Measurements from ENCODE around the gene TMEM132C. TPM values are rescaled to one million over a fixed set of nuclear protein-coding genes. Genes with fewer than 3 reads are reported as not detected.
"Not testable (repeated sequence)": the region's sequence is repeated elsewhere in the genome, so short reads cannot be mapped to it uniquely, and the experiment has no call there.

TMEM132C gene
- polyA plus RNA-seq, 4 donors: 2.7 to 5.6 (median 3.2) TPM

- no peak for DNase-seq (ENCODE audit: low read depth in 4 of 4, low spot score in 3 of 4)
These were observed 336.7 kb downstream of the TMEM132C start for GRCh38 chr12:128603573-128604115.

GRCh38 chr12:128604219-128604618, 337.2 kb downstream of the TMEM132C start:
- DNase-seq (ENCODE audit: low read depth in 4 of 4, low spot score in 3 of 4): not testable (repeated sequence)

- no peak for DNase-seq (ENCODE audit: low read depth in 4 of 4, low spot score in 3 of 4)
These were observed 339.1 kb downstream of the TMEM132C start for GRCh38 chr12:128606051-128606450.

- DNase-seq (ENCODE audit: low read depth in 4 of 4, low spot score in 3 of 4): no peak
These were observed 339.6 kb downstream of the TMEM132C start for GRCh38 chr12:128606538-128606937.

- no peak for DNase-seq (ENCODE audit: low read depth in 4 of 4, low spot score in 3 of 4)
These were observed 340.0 kb downstream of the TMEM132C start for GRCh38 chr12:128606970-128607369.

GRCh38 chr12:128607641-128608040, 340.7 kb downstream of the TMEM132C start:
- no peak for DNase-seq (ENCODE audit: low read depth in 4 of 4, low spot score in 3 of 4)

GRCh38 chr12:128609861-128610260, 342.9 kb downstream of the TMEM132C start:
- DNase-seq (ENCODE audit: low read depth in 4 of 4, low spot score in 3 of 4): no peak

GRCh38 chr12:128611736-128612135, 344.8 kb downstream of the TMEM132C start:
- no peak for DNase-seq (ENCODE audit: low read depth in 4 of 4, low spot score in 3 of 4)

- no peak for DNase-seq (ENCODE audit: low read depth in 4 of 4, low spot score in 3 of 4)
These were observed 345.3 kb downstream of the TMEM132C start for GRCh38 chr12:128612150-128612850.

- DNase-seq (ENCODE audit: low read depth in 4 of 4, low spot score in 3 of 4): no peak
These were observed 347.0 kb downstream of the TMEM132C start for GRCh38 chr12:128613837-128614590.

- DNase-seq (ENCODE audit: low read depth in 4 of 4, low spot score in 3 of 4): no peak
These were observed 350.4 kb downstream of the TMEM132C start for GRCh38 chr12:128617304-128617833.

- DNase-seq (ENCODE audit: low read depth in 4 of 4, low spot score in 3 of 4): no peak
These were observed 352.3 kb downstream of the TMEM132C start for GRCh38 chr12:128619263-128619662.

GRCh38 chr12:128621304-128621703, 354.3 kb downstream of the TMEM132C start:
- DNase-seq (ENCODE audit: low read depth in 4 of 4, low spot score in 3 of 4): no peak

GRCh38 chr12:128623748-128624147, 356.8 kb downstream of the TMEM132C start:
- DNase-seq (ENCODE audit: low read depth in 4 of 4, low spot score in 3 of 4): no peak

- no peak for DNase-seq (ENCODE audit: low read depth in 4 of 4, low spot score in 3 of 4)
These were observed 359.9 kb downstream of the TMEM132C start for GRCh38 chr12:128626808-128627320.

GRCh38 chr12:128627659-128628058, 360.7 kb downstream of the TMEM132C start:
- DNase-seq (ENCODE audit: low read depth in 4 of 4, low spot score in 3 of 4): no peak

GRCh38 chr12:128629979-128630378, 363.0 kb downstream of the TMEM132C start:
- DNase-seq (ENCODE audit: low read depth in 4 of 4, low spot score in 3 of 4): no peak

GRCh38 chr12:128637642-128638606, 371.0 kb downstream of the TMEM132C start:
- no peak for DNase-seq (ENCODE audit: low read depth in 4 of 4, low spot score in 3 of 4)

- DNase-seq (ENCODE audit: low read depth in 4 of 4, low spot score in 3 of 4): no peak
These were observed 372.1 kb downstream of the TMEM132C start for GRCh38 chr12:128639089-128639488.

- DNase-seq (ENCODE audit: low read depth in 4 of 4, low spot score in 3 of 4): no peak
These were observed 376.2 kb downstream of the TMEM132C start for GRCh38 chr12:128643155-128643554.

All from left renal pelvis (tissue), 4 donors.